Measurements from ENCODE around the gene CD59.
"Not testable (repeated sequence)": the region's sequence is repeated elsewhere in the genome, so short reads cannot be mapped to it uniquely, and the experiment has no call there.

Gene CD59

DNA sequence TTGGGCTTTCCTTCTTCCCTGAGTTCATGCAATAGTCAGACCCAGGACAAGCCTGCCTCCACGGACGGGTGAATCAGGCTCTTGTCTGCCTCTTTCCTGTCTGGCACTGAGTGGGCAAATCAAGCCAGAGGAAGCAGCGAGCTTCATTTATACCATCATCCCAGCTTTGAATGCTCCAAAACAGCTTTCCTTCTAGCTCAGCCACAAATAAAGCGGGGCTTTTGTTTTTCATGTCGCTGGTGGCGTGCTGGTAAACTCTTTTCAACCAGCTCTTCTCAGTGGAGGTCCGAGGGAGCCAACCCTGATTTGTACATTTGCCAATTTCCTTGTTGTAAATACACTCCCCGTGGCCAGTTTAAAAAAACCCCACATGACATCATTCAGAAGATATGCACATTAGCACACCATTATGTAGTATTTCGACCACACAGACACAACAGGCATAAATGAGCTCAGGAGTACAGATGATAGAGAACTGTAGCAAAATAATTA, 44.2 kb downstream of the CD59 start:
- peak; percentile 57 for DNase-seq

DNA sequence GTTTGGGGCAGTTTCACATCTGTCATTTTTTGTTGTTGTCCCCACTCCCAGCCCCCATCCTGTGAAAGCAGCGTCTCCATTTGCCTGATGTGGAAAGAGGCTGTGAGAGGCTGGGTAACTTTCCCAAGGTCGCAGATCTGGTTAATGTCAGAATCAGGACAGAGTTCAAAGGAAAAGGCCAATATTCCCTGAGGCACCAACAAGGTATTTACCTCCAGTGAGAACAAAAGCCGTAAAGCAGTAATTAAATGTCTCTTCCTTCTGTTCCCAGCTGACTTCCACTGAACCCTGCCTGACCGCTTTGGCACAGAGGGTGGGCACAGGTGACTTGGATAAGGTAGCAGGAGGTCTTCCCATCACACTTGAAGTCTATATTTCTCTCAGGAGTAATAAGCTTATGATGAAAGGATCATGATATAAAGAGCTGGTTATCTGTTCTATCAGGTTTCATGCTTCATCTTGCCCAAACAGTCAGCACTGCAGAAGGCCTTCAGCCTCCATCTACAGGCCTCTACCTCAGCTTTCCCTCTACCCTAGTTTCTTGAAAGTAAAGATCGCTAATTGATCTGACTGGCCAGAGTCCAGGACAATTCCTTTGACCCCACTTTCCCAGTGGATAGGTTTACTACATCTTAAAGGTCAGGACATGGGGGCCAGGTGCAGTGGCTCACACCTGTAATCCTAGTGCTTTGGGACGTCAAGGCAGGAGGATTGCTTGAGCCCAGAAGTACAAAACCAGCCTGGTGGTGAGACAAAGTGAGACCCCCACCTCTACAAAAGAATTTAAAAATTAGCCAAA, 45.0 kb downstream of the CD59 start:
- no peak for DNase-seq

DNA sequence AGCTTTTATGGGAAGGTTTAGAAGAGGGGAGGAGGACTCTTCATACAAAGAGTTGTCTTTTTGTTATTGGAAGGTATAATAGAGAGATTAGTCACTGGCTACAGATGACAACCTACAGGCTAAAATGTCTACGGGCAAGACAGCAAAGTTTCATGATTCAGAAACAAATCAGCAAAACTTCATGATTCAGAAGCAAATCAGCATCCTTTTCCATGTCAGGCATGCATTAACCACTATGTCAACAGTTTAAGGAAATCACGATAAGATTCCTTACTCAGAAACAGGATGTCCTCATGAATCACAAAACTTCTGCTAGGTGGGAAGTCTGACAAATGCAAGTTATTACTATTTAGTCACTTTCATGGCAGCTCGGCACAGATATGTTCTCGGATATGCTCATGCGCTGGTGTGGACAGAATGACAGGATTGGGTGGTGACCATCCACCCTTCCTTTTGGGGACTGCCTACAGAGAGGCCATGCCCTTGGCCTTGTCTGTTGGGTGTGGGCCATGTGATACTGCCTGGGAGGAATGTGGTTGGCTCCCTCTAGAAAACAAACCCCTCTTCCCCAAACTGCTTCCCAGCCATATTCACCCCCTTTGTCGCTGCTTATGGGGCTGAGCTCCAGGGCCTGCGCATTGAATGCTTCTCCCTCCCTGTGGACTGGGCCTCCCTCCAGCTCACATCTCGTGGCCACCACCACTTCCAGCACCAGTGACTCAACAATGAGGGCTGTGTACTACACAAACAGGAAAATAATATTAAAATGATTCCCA, 45.7 kb downstream of the CD59 start:
- peak; percentile 85 for DNase-seq

DNA sequence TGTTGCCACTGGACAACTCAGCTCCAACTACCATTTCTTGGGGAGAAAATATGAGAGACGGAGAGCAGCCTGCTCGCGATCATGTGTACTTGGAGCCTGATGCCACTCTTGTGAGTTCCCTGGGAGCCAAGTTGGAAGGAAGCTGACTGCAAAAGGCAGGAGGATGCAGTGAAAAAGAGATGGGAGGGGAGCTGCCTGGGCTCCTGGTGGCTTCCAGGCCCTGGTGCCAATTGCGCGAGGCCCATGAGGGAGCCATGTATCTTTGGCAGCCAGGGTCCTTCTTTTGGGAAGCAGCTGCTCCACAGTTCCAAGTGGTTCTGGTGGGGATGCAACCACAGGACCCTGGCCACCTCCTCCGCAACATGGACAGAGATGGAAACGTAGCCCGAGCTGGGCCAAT, 46.7 kb downstream of the CD59 start:
- DNase-seq, result no peak

DNA sequence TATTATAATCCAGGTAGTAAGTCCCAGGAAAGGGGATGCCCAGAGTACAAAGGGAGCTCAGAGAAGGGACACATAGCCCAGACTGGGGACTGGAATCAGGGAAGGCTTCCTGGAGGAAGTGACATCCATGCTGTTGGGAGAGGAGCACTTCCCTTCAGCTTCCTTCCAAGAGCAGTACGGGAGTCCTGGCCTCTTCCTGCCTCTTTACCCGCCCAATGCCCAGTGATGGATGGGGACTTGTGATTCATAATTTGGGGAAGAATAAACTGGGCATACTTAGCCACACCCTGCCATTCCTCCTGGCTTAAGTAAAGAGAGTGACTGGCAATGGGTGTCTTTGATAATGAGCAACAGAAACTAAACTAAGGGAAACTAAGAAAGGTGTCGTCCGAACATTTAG, 47.1 kb downstream of the CD59 start:
- DNase-seq, result no peak

DNA sequence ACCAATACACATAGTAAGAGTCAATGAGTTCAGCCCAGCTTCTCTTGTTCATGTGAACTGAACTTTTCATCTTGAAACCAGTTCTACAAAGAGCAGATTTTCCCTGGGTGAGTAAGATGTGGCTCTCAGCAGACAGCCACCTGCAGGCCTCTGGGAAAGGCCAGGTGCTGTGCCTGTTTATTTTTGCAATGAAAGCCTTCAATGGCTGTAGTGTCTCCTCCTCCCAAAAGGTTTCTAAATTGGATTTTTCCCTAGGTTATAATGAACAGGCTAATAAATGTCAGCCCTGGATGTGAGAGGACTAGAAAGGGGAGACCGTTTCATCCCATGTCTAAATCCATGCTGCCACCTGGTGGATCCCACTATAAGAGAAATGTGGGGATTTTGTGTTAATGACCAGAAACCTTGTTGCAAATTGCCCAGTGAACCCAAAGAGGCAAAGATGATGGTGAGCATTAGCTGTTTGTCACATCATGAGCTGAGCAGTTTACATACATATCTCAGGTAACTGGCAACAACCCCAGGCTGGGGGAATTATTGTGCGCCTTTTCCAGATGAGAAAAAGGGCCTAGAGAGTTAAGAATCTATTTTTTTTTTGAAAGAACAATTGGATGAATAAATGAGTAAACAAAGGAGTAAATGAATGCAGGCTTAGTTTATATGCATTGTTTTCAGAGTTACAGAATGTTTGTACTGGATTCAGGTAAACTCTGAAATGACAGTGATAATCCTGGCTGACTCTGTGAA, 48.3 kb downstream of the CD59 start:
- peak; percentile 28 for DNase-seq

DNA sequence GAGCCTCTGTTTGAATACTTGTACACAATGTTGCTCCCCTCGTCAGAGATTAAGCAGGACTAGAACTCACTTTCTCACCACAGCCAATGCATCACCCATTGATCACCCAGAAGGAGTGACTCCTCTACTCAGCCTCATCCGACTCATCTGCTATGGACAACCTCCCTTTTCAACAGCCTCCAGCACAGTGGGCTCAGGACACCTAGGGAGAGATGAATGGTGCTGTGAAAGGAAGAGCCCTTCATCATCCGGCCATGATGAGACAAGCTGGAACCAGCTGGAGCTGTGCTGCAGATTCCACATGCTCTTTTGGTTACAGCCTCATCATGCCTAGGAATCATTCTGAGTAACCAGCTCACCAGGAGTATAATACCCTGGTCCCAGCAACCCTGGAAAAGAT, 51.1 kb downstream of the CD59 start:
- no peak for DNase-seq

DNA sequence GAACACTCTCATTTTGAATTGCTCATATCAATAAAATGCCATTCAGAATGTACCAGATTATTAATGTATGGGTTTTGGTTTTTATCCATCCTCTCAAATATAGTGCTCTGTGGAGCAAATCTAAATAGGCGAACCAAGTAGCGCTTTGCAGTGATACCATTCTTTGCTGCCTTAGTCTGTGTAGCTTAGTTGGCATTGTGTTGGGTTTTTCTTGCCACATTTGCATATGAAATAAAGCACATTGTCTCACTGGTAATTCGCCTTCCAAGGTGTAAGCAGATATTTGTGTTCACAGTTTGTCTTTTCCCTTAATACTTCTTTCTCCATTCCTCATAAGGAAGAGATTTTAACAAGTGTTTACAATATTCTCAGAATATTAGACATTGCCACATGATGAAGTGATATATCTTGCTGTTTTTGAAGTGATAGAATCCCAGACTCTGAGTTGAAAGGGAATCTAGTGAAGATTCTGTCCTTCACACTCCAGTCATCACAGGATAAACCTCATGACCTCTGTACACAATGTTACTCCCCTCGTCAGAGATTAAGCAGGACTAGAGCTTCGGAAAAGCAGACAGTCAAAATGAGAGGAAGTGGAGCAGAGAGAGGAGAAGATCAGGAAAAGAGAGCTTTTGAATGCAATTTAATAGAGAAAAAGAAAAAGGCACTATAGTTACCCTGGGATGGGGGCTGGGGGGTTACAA, 52.1 kb downstream of the CD59 start:
- DNase-seq, result no peak

DNA sequence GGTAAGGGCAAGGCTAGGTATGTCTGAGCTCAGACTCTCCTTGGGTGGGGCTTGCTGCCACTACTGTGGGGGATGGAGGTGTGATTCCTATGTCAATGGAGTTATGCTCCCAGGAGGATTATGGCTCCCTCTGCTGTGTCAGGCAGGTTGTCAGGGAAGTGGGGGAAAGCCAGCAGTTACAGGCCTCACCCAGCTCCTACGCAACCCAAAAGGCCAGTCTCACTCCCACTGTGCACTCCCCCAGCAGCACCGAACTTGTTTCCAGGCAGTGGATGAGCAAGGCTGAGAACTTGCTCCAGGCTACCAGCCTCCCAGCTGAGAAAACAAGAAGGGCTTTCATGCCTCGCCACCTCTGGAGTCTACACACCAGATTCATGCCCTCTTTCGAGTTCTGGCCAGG, 53.8 kb downstream of the CD59 start:
- DNase-seq, result no peak

DNA sequence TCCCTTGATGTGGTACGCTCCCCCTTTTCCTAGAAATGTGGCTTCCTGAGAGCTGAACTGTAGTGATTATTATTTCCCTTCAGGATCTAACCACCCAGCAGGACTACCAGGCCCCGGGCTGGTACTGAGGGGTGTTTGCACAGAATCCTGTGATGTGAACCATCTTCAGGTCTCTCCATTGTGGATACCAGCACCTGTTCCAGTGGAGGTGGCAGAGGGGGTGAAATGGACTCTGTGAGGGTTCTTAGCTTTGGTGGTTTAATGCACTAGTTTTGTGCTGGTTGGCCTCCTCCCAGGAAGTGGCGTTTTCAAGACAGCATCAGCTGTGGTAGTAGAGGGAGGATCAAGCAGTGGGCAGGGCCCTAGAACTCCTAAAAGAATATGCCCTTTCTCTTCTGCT, 54.2 kb downstream of the CD59 start:
- no peak for DNase-seq

DNA sequence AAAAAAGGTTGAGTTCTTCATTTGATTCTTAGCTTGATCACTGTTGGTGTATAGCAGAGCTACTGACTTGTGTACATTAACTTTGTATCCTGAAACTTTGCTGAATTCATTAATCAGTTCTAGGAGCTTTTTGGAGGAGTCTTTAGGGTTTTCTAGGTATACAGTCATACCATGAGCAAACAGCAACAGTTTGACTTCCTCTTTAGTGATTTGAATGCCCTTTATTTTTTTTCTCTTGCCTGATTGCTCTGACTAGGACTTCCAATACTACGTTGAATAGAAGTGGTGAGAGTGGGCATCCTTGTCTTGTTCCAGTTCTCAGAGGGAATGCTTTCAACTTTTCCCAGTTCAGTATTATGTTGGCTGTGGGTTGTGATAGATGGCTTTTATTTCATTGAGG, 57.6 kb downstream of the CD59 start:
- not testable (repeated sequence) for DNase-seq

DNA sequence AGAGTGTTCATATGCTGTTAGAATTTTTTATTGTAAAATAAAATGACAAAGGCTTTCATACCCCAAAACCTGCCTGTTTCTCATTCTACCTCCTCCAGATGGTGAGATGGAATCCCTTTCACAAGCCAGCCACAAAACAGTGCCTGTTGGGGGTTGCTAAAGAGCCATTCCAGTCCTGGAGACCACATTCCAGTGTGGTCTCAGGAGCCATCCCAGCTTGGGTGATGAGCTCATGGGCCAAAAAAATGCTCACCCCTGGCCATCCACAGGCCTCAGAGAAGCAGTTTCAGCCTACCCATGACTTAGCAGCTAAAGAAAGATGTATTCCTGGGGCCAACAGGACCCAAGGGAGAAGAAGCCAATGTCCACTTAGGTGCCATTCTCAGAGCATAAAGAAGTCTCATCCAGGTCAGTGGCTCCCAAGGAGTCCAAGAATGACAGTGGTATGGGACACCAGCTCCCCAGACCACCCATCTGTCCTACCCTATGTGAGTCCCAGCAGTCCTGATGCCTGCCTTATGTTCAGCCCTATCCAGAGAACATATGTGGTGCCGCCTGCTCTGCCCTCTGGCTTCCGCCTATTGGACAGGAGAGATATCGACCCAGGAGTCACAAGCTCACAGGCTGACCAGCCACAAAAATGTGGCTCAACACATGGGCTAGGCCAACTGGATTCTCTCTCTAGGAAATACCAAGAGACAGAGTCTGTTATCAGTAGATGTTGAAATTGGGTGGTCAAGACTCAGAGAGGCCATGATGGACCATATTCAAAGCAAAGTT, 62.0 kb downstream of the CD59 start:
- DNase-seq, result no peak

DNA sequence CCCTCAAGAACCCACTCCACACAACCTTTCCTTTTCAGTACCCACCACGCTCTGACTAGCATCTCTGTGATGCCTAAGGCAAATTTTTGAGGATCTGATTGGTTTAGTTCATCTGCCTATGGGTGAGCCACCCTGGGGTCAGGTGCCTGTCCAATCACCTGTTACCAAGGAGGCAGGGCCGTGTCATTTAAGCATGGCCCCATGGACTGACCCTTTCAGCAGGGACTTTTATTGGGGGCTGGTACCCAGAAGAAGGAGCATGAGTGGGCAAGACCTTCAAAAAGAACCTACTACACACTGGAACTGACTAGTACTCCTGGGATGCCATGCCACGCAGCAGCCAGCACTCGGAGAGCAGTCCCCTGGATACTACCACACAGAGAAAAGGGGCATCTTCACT, 64.0 kb downstream of the CD59 start:
- no peak for DNase-seq

DNA sequence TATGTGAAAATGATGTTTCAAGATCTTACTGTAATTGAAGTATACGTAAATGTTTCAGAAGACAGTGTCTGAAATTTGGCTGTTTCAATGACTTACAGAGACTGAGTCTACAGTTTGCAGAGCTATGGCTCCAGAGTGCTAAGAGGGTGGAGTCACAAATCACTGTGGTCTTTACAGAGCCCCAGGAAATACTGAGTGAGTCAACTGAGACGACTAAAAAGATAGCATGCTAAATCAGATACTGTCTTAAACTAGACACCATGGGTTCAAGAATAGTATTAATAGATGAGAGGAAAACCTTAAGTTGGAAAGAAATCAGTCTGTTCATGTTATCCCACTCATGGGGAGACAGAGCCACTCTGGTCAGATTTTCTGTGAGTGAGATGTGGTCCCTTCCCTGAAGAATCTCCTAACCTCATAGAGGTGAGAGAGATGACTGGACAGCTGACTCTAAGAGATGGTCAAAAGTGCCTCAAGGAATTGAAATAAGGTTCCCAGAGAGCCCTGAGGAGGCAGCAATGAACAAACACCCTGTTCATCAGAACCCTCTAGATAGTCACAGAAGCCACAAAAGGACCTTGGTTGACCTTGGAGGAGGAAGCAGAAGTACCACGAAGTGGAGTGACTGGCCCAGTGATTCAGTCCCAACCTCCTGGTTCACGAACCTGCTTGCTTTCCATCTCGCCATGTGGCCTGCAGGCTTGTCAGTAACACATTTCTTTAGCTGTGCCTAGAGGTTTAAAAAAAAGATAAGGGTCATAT, 65.8 kb downstream of the CD59 start:
- DNase-seq, result no peak

DNA sequence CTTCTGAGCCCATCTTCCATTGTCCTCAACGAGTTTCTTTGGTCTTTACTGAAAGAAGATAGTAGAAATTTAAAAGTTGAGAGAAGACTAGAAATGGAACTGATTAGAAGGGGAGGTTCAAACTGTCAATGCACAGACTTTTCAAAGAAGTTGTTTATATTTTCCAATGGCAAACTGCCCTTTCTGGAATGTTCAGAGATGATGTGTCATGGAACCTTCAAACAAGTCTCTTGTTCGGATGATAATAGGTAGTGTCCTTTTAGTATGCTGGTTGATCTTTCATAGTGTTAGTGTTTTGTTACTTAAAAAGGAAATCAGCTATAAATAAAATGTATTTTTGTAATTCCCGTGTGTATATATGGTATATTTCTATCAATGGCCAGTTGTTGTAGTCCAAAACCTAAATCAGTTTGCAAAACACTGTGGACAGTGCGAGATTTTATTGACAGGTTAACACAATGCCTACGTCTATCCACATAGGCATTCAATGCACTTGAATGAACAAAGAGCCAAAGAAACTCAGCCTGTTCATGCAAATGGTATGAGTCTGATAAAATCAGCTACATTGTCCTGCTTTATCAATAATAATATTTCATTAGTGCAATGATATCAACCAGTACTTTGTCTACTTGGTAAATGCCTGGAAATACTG, 66.5 kb downstream of the CD59 start:
- DNase-seq, result no peak

DNA sequence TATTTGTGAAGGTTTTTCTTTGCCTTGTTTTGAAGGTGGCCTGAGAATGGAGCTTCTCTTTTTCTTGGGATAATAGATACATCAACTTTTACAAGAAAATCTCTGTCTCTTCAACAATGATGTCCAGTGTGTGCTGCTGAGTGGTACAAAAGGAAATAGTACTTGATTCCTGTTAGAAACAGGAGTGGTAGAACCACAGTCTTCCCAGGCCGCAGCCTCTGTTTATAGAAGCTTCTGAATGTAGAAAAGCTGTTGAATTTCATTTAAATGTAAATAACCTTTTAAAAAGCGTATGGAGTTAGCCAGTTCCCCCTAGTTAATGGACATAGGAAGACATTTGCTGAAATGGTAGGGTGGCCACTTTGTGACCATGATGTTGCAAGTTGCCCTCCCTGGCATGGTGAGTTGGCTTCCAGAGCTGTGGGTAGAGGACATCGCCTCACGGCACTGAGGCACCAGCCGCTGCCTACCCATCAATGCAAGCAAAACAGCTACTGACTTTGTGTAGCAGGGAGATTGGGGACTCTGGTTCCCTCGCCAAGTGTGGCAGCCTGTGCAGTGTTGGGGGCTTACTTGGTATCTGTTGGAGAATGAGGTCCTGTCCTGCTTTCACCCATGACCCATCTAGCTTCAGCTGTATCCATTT, 67.1 kb downstream of the CD59 start:
- DNase-seq, result no peak

DNA sequence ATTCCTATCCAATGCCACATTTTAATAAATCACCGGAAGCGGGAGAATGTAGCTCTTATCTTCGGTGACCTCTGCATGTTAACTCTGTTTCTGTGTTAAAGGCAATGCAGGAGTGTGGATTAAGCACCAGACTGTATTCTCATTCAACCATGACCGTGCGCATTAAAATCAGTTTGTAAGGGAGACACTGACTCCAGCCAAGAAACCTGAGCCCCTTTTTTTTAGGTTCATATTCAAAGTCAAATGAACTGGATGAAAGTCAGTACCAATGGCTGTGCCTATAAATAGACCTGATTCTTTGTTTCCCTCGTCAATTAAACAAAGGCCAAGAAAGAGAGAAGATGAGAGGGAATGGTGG, 67.8 kb downstream of the CD59 start:
- DNase-seq, result no peak

DNA sequence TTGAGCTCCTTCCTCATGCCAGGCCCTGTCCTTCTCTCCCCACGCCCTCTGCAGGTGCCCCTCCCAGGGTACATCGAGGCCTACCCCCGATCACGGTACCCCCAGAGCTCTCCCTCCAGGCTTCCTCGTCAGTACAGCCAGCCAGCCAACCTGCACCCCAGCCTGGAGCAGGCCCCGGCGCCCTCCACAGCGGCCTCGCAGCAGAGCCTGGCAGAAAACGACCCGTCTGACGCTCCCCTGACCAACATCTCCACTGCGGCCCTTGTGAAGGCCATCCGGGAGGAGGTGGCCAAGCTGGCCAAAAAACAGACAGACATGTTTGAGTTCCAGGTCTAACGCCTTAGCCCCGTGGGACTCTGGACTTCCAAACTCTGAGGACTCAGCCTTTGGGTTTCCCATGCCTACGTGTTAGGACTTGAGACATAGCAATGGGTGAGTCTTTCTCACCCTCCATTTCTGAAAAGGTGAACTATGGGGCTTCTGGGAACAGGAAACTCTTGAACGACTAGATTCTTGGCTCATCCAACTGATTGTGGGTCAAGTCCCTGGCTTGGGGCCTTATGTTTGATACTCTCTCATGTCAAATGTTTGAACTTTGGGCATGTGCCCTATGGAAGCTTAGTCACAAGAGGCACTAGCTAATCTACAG, 68.3 kb downstream of the CD59 start:
- DNase-seq, result no peak

DNA sequence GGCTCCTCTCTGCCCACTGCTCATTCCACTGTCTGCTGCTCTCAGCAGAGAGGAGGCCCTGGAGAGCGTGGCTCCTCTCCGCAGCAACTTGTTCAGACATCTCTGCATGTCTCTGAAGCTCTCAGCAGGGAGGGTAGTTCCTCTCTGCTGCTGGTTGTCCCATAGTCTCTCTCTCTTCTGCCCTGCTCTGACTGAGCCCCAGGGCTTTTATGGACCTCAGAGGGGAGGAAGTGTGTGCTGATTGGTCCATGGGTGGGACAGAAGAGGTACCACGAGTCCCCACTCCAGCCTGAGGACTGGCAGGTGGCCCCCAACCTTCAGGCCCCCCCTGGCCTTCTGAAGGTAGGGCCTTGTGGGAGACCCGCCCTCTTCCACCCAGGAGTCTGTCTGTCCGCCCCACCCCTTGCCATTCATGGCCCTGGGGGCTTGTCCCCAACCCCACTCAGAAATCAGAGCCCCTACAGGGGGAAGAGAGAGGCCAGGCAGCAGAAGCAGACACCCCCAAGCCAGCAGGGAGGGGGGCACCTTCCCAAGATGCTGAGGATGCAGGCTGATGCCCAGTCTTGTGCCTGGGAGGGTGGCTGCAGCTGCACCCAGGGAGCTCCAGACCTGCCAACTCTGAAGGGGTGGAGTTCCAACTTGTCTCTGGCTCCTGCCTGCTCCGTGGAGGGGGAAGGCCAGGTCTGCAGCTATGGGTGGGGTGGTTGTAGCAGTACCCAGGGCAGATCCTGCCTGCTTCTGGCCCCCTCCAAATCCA, 70.7 kb downstream of the CD59 start:
- DNase-seq, result no peak

Measured in T1000 (cell line).